LNCaP clone FGC (cell line): ENCODE data around the gene DCST1.
A peak's percentile ranks its signal among the peaks of the same experiment; 100 is the strongest.

Source experiments
- DNase-seq: peaks from one replicate; pipeline ENCODE4 v3.0.0-alpha.2; 2011; ENCODE audit warnings: low read depth
- H3K4me3 ChIP-seq: 2 replicates; pipeline ENCODE4 v1.5.1; 2011; ENCODE audit warnings: mild to moderate bottlenecking, low read depth, low read length, control low read depth
- CTCF ChIP-seq: IDR thresholded peaks from 2 replicates; pipeline ENCODE4 v1.5.1; 2012; ENCODE audit warnings: mild to moderate bottlenecking; ENCODE audit not compliant: control insufficient read depth, insufficient read depth; ENCODE audit errors: extremely low read depth

The DCST1 gene

GRCh38 chr1:155081472-155082300 is 48.1 kb downstream of the DCST1 start:
- no peak for DNase-seq
- no peak for TF ChIP-seq CTCF
- peak overlapping the region; percentile 65 for H3K4me3 ChIP-seq

- H3K4me3 ChIP-seq = peak overlapping the region; percentile 27
- no peak for TF ChIP-seq CTCF
Observed at GRCh38 chr1:155082301-155083051, 48.9 kb downstream of the DCST1 start.

GRCh38 chr1:155083052-155083541 is 49.5 kb downstream of the DCST1 start:
- H3K4me3 ChIP-seq = peak overlapping the region; percentile 27
- DNase-seq = peak; percentile 63
- TF ChIP-seq CTCF = no peak

More at GRCh38 chr1:155082301-155083051, 48.9 kb downstream of the DCST1 start:
- DNase-seq = no peak

GRCh38 chr1:155083865-155084721 is 50.5 kb downstream of the DCST1 start:
- peak; percentile 62 for TF ChIP-seq CTCF
- H3K4me3 ChIP-seq = peak overlapping the region; percentile 57
- no peak for DNase-seq

GRCh38 chr1:155084722-155085503 is 51.3 kb downstream of the DCST1 start:
- peak; percentile 97 for TF ChIP-seq CTCF
- peak; percentile 79 for DNase-seq

More at GRCh38 chr1:155084722-155085503, 51.3 kb downstream of the DCST1 start:
- H3K4me3 ChIP-seq = peak overlapping the region; percentile 57
